ENCODE data around the gene LHFPL3.

LHFPL3 gene

DNA sequence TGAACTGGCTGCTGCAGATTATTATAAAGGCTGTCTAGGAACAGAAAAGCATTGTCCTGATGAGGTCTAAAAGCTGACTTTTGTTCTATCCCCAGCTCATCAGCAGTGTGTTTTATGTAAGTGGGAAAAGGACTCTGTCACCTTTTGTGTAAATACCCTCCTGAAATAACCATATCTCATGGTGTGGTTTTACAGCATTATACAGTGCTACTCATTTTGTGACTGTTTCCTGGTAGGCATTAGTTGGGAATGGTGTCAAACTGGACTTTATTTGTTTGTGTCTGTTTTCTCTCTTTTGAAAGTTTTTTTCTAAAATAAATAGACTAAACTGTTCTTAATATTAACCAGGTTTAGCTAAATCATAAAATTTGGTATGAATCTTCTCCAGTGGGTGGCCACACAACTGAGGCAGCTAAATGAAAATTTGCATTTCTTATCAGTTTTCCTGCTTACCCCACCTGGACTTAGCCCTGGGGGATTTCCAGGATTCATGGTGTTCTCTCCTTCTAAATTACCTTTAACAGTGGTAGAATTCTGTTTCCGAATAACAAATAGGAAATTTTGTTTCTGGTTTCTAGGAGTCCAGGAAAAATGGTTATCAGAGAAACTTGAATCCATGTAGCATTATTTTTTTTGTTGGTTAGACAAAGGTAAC, 140.9 kb downstream of the LHFPL3 start:
- ChIA-PET CTCF (no interaction called here), POLR2A (no interaction called here)
- DNase-seq (ENCODE audit: extremely low spot score) = no peak
- TF ChIP-seq L3MBTL2 (conservative IDR thresholded peaks at IDR 0.05) (no peak), ARNT (IDR thresholded peaks at IDR 0.05) (no peak), FOXM1 (IDR thresholded peaks at IDR 0.05; ENCODE audit: borderline replicate concordance) (no peak), SUZ12 (IDR thresholded peaks at IDR 0.05) (no peak), ZNF384 (IDR thresholded peaks at IDR 0.05) (no peak), NFRKB (IDR thresholded peaks at IDR 0.05) (no peak), TARDBP (IDR thresholded peaks at IDR 0.05) (no peak), BHLHE40 (IDR thresholded peaks at IDR 0.05; ENCODE audit: borderline replicate concordance) (no peak), SP1 (IDR thresholded peaks at IDR 0.05) (no peak), ELF4 (IDR thresholded peaks at IDR 0.05) (no peak), LEF1 (IDR thresholded peaks at IDR 0.05; ENCODE audit: borderline replicate concordance) (no peak), HDGF (IDR thresholded peaks at IDR 0.05; ENCODE audit: borderline replicate concordance) (no peak), FOXK2 (IDR thresholded peaks at IDR 0.05) (no peak), CTBP1 (IDR thresholded peaks at IDR 0.05; ENCODE audit: borderline replicate concordance) (no peak)
- TF ChIP-seq, protein P1, sequence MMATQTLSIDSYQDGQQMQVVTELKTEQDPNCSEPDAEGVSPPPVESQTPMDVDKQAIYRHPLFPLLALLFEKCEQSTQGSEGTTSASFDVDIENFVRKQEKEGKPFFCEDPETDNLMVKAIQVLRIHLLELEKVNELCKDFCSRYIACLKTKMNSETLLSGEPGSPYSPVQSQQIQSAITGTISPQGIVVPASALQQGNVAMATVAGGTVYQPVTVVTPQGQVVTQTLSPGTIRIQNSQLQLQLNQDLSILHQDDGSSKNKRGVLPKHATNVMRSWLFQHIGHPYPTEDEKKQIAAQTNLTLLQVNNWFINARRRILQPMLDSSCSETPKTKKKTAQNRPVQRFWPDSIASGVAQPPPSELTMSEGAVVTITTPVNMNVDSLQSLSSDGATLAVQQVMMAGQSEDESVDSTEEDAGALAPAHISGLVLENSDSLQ (IDR thresholded peaks at IDR 0.05) = no peak

DNA sequence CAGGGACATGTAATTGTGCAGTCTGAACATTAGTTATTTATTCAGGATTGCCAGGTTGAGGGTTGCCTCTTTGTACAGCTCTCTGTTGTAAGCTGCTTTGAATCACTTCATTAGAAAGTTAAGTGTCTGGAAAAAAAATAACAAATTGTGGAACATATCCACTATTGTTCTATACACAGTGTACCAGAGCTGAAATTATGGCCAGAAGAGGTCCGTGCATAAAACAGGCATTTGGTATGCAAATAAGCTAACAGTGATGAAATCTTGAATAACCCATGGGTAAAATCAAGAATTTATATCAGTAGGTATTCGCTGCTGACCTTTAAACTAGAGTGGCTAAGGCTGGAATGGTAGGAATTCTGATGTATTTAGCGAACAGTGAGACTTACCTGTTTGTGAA, 152.1 kb downstream of the LHFPL3 start:
- CTCF ChIA-PET = no interaction called here
- POLR2A ChIA-PET = no interaction called here
- DNase-seq (ENCODE audit: extremely low spot score) = no peak
- no peak for TF ChIP-seq FOXK2 (IDR thresholded peaks at IDR 0.05)
- TF ChIP-seq, protein P1 (IDR thresholded peaks at IDR 0.05) = no peak
- TF ChIP-seq SUZ12 (IDR thresholded peaks at IDR 0.05) = no peak
- no peak for TF ChIP-seq CTBP1 (IDR thresholded peaks at IDR 0.05; ENCODE audit: borderline replicate concordance)
- TF ChIP-seq FOXA1 (IDR thresholded peaks at IDR 0.05) = no peak
- TF ChIP-seq BHLHE40 (IDR thresholded peaks at IDR 0.05; ENCODE audit: borderline replicate concordance) = no peak
- no peak for TF ChIP-seq ZNF384 (IDR thresholded peaks at IDR 0.05)
- TF ChIP-seq ARNT (IDR thresholded peaks at IDR 0.05) = no peak
- TF ChIP-seq L3MBTL2 (conservative IDR thresholded peaks at IDR 0.05) = no peak

DNA sequence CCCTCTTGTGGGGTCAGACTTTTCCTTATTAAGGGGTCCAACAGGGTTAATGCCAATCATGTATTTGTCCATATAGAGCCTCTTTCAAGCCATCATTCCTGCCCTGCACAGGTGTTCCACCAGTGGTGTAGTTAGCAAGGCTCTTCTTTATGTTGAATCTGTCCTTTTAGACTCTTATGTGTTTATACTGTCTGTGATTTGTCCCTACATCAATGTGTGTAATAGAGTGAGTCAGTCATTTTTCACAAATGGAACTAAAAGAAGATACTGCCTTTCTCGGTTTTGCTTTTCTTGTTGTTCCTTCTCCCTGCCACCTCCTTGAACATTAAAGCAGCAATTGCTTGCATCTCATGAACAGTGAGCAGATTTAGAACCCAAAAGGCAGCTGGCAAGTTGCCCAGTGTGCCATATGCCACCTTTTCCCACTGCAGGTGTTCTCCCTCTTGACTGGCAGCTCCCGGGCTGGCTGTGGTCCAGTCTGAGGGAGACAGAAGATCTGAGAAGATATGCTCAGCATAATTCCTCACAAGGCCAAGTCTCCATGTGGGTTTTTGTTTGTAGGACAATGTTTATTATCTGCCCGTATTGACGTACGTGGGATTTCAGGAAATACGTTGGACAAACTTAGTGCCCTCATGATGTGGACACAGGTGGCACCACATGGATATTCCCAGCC, 154.1 kb downstream of the LHFPL3 start:
- ChIA-PET POLR2A (no interaction called here), CTCF (no interaction called here)
- TF ChIP-seq, protein P1 (IDR thresholded peaks at IDR 0.05) = no peak
- TF ChIP-seq NFRKB (IDR thresholded peaks at IDR 0.05) = no peak
- no peak for TF ChIP-seq HDGF (IDR thresholded peaks at IDR 0.05; ENCODE audit: borderline replicate concordance)
- no peak for DNase-seq (ENCODE audit: extremely low spot score)

DNA sequence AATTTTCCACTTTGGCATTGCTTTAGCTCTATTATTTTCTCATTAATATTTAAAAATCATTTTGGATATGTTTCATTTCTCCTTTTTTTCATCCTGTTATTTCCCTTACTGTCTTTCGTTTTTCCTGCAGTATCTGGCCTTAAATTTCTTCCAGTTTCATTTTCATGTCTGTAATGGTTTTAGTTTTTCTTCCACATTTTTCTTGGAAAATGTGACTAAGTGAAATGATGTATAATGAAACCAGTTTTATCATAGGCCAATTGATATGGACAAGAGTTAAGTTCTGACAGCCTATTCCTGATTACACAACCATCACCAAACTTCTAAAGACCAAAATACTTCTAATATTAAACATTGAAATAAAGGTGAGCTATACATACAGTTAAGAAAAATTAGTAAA, 158.5 kb downstream of the LHFPL3 start:
- ChIA-PET POLR2A (no interaction called here), CTCF (no interaction called here)
- TF ChIP-seq FOXM1 (IDR thresholded peaks at IDR 0.05; ENCODE audit: borderline replicate concordance) = no peak
- no peak for TF ChIP-seq FOXA1 (IDR thresholded peaks at IDR 0.05)
- TF ChIP-seq TARDBP (IDR thresholded peaks at IDR 0.05) = no peak
- no peak for TF ChIP-seq CTBP1 (IDR thresholded peaks at IDR 0.05; ENCODE audit: borderline replicate concordance)
- TF ChIP-seq ELF4 (IDR thresholded peaks at IDR 0.05) = no peak
- TF ChIP-seq LEF1 (IDR thresholded peaks at IDR 0.05; ENCODE audit: borderline replicate concordance) = no peak
- no peak for TF ChIP-seq HDGF (IDR thresholded peaks at IDR 0.05; ENCODE audit: borderline replicate concordance)
- DNase-seq (ENCODE audit: extremely low spot score) = no peak

DNA sequence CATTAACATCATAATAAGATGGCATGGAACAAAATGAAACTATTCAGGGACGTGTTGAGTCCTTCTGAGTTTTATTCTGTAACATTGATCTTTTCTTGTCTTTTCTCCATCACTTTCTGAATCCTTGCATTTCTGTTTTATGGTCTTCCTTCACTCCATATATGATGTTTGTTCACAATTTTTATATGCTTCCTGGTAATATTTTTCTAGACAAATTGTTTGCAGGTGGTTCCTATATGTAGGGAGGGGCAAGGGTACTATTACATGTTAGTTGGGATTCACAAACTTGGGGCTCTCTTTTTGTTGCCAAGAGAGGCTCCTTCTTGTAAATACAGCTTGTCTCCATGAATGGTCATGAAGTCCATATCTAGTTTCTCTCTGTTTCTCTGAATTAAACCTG, 159.2 kb downstream of the LHFPL3 start:
- POLR2A ChIA-PET = no interaction called here
- CTCF ChIA-PET = no interaction called here
- DNase-seq (ENCODE audit: extremely low spot score) = no peak
- TF ChIP-seq FOXK2 (IDR thresholded peaks at IDR 0.05) (no peak), FOXA1 (IDR thresholded peaks at IDR 0.05) (no peak), LEF1 (IDR thresholded peaks at IDR 0.05; ENCODE audit: borderline replicate concordance) (no peak), BHLHE40 (IDR thresholded peaks at IDR 0.05; ENCODE audit: borderline replicate concordance) (no peak), ARNT (IDR thresholded peaks at IDR 0.05) (no peak), ELF4 (IDR thresholded peaks at IDR 0.05) (no peak), L3MBTL2 (conservative IDR thresholded peaks at IDR 0.05) (no peak), ZNF384 (IDR thresholded peaks at IDR 0.05) (no peak), NFRKB (IDR thresholded peaks at IDR 0.05) (no peak), HDGF (IDR thresholded peaks at IDR 0.05; ENCODE audit: borderline replicate concordance) (no peak), SUZ12 (IDR thresholded peaks at IDR 0.05) (no peak), CTBP1 (IDR thresholded peaks at IDR 0.05; ENCODE audit: borderline replicate concordance) (no peak), TARDBP (IDR thresholded peaks at IDR 0.05) (no peak), SP1 (IDR thresholded peaks at IDR 0.05) (no peak), FOXM1 (IDR thresholded peaks at IDR 0.05; ENCODE audit: borderline replicate concordance) (no peak)
- TF ChIP-seq, protein P1 (IDR thresholded peaks at IDR 0.05) = no peak

Data from HEK293T (cell line).